HepG2 (cell line): ENCODE measurements around the gene SGCB. TPM values are rescaled to one million over a fixed set of nuclear protein-coding genes. Genes with fewer than 3 reads are reported as not detected.

Experiments
- ATAC-seq: fragments of 200-7000 bp; cut with Tn5 transposase; 3 replicates; pipeline ENCODE4 v1.9.1; 2020; ENCODE audit warnings: mild to moderate bottlenecking, moderate library complexity
- BruUV-seq: library from RNA; stranded (reverse); fragments of 400-500 nt; replicated peaks from 2 replicates; lab custom pipeline; 2021; lab: Mats Ljungman, UMichigan
- CTCF ChIA-PET: fragments of 300-600 bp; formaldehyde crosslinking; extraction: SDS; loops from one replicate; lab custom pipeline; 2021; ENCODE audit warnings: low total read pairs, inconsistent platforms, low intra/inter-chr PET ratio; lab: Yijun Ruan, JAX
- POLR2A ChIA-PET: fragments of 350-600 bp; sonication (Branson Sonifier 250); formaldehyde crosslinking; loops from one replicate; lab custom pipeline; 2020; ENCODE audit warnings: antibody characterized with exemption, inconsistent platforms; lab: Yijun Ruan, JAX
- DNase-seq: peaks from one replicate; pipeline ENCODE4 v3.0.0-alpha.2; 2015; ENCODE audit warnings: low spot score
- FAIRE-seq: peaks from 3 replicates; lab custom pipeline; 2011; peaks lifted over from hg19 to GRCh38; lab: Jason Lieb, UNC
- H2AFZ ChIP-seq: one replicate; pipeline ENCODE4 v1.6.1; 2011; ENCODE audit warnings: low read length, inconsistent platforms
- H3K27ac ChIP-seq: fragments of 300-600 bp; 3 replicates; pipeline ENCODE4 v1.8.0; 2011; ENCODE audit warnings: mixed run types, mild to moderate bottlenecking, mixed read lengths, low read length, inconsistent platforms; ENCODE audit not compliant: insufficient read depth; ENCODE audit errors: extremely low read length
- H3K27me3 ChIP-seq, 2 experiments: fragments of 200-600 bp in 1 of 2; 2 replicates in 1 of 2; 3 replicates in 1 of 2; pipeline versions ENCODE4 v1.6.0 to v1.8.0; 2011; ENCODE audit warnings: low read length in 2 of 2, mild to moderate bottlenecking in 2 of 2, moderate library complexity in 2 of 2, inconsistent platforms in 1 of 2; ENCODE audit not compliant: insufficient read depth in 2 of 2, control insufficient read depth in 1 of 2
- H3K36me3 ChIP-seq, 2 experiments: fragments of 200-600 bp in 1 of 2; replicated peaks in 1 of 2; 2 replicates in 1 of 2; 3 replicates in 1 of 2; pipeline versions ENCODE4 v1.5.1 to v1.8.0; 2011; ENCODE audit warnings: low read length in 2 of 2, inconsistent platforms in 1 of 2; ENCODE audit not compliant: insufficient read depth in 2 of 2, control insufficient read depth in 1 of 2
- H3K4me1 ChIP-seq: 2 replicates; pipeline ENCODE4 v1.5.1; 2012; ENCODE audit warnings: low read length, inconsistent platforms; ENCODE audit not compliant: insufficient read depth
- H3K4me2 ChIP-seq: 2 replicates; pipeline ENCODE4 v1.6.0; 2011; ENCODE audit warnings: low read depth, low read length, inconsistent platforms
- H3K4me3 ChIP-seq, 3 experiments: fragments of 200-600 bp in 1 of 3; sonication (generic), shearing (Covaris generic) in 1 of 3; replicated peaks in 1 of 3; 2 replicates each; pipeline ENCODE4 v1.5.1; 2011 to 2016; ENCODE audit warnings: low read length in 3 of 3, inconsistent platforms in 2 of 3, low read depth in 2 of 3, mild to moderate bottlenecking in 2 of 3, control low read depth in 1 of 3, mixed read lengths in 1 of 3; ENCODE audit not compliant: insufficient read depth in 1 of 3
- H3K79me2 ChIP-seq: one replicate; pipeline ENCODE4 v1.6.1; 2011; ENCODE audit warnings: low read length, inconsistent platforms; ENCODE audit not compliant: insufficient read depth
- H3K9ac ChIP-seq: 2 replicates; pipeline ENCODE4 v1.6.0; 2011; ENCODE audit warnings: mild to moderate bottlenecking, low read depth, low read length, inconsistent platforms; ENCODE audit not compliant: insufficient read depth
- H3K9me3 ChIP-seq: 2 replicates; pipeline ENCODE4 v1.5.1; 2012; ENCODE audit warnings: mild to moderate bottlenecking, low read length
- H4K20me1 ChIP-seq: 2 replicates; pipeline ENCODE4 v1.6.0; 2011; ENCODE audit warnings: inconsistent platforms, mild to moderate bottlenecking, low read length, moderate library complexity; ENCODE audit not compliant: insufficient read depth
- HDAC1 ChIP-seq: sonication (generic); formaldehyde crosslinking; IDR thresholded peaks from 2 replicates; pipeline ENCODE4 v1.5.1; 2020; ENCODE audit warnings: mild to moderate bottlenecking, missing genetic modification reagents
- HNF1B ChIP-seq: sonication (generic); formaldehyde crosslinking; IDR thresholded peaks from 2 replicates; pipeline ENCODE4 v1.5.1; 2020; ENCODE audit warnings: mild to moderate bottlenecking, moderate library complexity, missing genetic modification reagents
- SKI ChIP-seq: fragments of 450-650 bp; IDR thresholded peaks from one replicate; pipeline ENCODE4 v1.6.1; 2018; ENCODE audit warnings: mild to moderate bottlenecking; ENCODE audit not compliant: partially characterized antibody
- TBX3 ChIP-seq: fragments of 450-650 bp; IDR thresholded peaks from 2 replicates; pipeline ENCODE4 v1.6.1; 2017; ENCODE audit warnings: antibody characterized with exemption, mild to moderate bottlenecking, inconsistent platforms, borderline replicate concordance
- ZNF367 ChIP-seq: sonication (generic); formaldehyde crosslinking; IDR thresholded peaks from 2 replicates; pipeline ENCODE4 v1.4.0; 2020; ENCODE audit warnings: missing genetic modification reagents, borderline replicate concordance
- WGBS: methylation state at CpG from one replicate; pipeline ENCODE4 v1.1.6; 2017; ENCODE audit warnings: low lambda C conversion rate; 5-methylcytosine and 5-hydroxymethylcytosine counted together
- in situ Hi-C: cut with HindIII; loops from 2 replicates; pipeline ENCODE4 v1.10.0; 2017; ENCODE audit warnings: low pct_unique_long_range_greater_than_20kb; ENCODE audit not compliant: extremely low pct_ligation_motif_present
- intact Hi-C: fragments of 100-400 bp; cut with micrococcal nuclease; formaldehyde crosslinking; loops from one replicate; pipeline ENCODE4 v1.10.0; 2022; ENCODE audit not compliant: unreplicated experiment
- polyA plus RNA-seq, 8 experiments: library from polyadenylated mRNA; depleted of rRNA in 3 of 8; stranded (reverse) in 7 of 8; unstranded in 1 of 8; fragments of >200 nt; fragmentation: Illumina TruSeq in 4 of 8; extraction: Trizol in 4 of 8; gene quantifications; 2 replicates each; pipeline versions ENCODE4 v1.2.1 to v1.2.3, GENCODE V29; 2011 to 2016; ENCODE audit warnings: low read depth in 4 of 8, missing spikeins in 1 of 8, mixed read lengths in 1 of 8; ENCODE audit not compliant: insufficient read depth in 1 of 8
- total RNA-seq, 5 experiments: library from RNA; depleted of rRNA; stranded (reverse); fragments of >200 nt; fragmentation: Illumina TruSeq; extraction: Trizol; gene quantifications; 2 replicates each; pipeline ENCODE4 v1.2.3, GENCODE V29; 2016; ENCODE audit warnings: low read depth in 1 of 5
- TF ChIP-seq, protein P1 (sequence below): sonication (generic); formaldehyde crosslinking; IDR thresholded peaks from 2 replicates; pipeline ENCODE4 v1.9.0; 2021; ENCODE audit warnings: mild to moderate bottlenecking, missing genetic modification reagents
- TF ChIP-seq, protein P2 (sequence below): sonication (generic); formaldehyde crosslinking; IDR thresholded peaks from 2 replicates; pipeline ENCODE4 v1.8.0; 2022; ENCODE audit warnings: missing genetic modification reagents, mild to moderate bottlenecking, borderline replicate concordance
- TF ChIP-seq, protein P3 (sequence below), 2 experiments: IDR thresholded peaks; 2 replicates each; pipeline ENCODE4 v1.6.1; 2011 to 2012; ENCODE audit warnings: low read length in 2 of 2, borderline replicate concordance in 1 of 2, low read depth in 1 of 2, mild to moderate bottlenecking in 1 of 2, moderate library complexity in 1 of 2

The SGCB gene
- total and polyA plus RNA-seq, 2 of the 13 experiments (the other 11 are each of a cell fraction or from before 2014, with no cell fraction given): 2.2 to 4.8 TPM

- no peaks in the 10 kb centered on the region for H3K79me2 ChIP-seq
- WGBS: 87% methylated on average over 2 of the region's 2 CpGs
- no peak overlapping the region for H3K9ac ChIP-seq
- intact Hi-C loops (no loop called here), in situ Hi-C loops (loop anchor here (5.0 kb wide), 1 partner anchor 114 kb away; no protein-coding TSS in a partner anchor)
- TF ChIP-seq ZNF367 (CRISPR knock-in tag) (no peak), HNF1B (CRISPR knock-in tag) (no peak), SKI (no peak), TBX3 (no peak), HDAC1 (no peak)
- TF ChIP-seq, protein P1, sequence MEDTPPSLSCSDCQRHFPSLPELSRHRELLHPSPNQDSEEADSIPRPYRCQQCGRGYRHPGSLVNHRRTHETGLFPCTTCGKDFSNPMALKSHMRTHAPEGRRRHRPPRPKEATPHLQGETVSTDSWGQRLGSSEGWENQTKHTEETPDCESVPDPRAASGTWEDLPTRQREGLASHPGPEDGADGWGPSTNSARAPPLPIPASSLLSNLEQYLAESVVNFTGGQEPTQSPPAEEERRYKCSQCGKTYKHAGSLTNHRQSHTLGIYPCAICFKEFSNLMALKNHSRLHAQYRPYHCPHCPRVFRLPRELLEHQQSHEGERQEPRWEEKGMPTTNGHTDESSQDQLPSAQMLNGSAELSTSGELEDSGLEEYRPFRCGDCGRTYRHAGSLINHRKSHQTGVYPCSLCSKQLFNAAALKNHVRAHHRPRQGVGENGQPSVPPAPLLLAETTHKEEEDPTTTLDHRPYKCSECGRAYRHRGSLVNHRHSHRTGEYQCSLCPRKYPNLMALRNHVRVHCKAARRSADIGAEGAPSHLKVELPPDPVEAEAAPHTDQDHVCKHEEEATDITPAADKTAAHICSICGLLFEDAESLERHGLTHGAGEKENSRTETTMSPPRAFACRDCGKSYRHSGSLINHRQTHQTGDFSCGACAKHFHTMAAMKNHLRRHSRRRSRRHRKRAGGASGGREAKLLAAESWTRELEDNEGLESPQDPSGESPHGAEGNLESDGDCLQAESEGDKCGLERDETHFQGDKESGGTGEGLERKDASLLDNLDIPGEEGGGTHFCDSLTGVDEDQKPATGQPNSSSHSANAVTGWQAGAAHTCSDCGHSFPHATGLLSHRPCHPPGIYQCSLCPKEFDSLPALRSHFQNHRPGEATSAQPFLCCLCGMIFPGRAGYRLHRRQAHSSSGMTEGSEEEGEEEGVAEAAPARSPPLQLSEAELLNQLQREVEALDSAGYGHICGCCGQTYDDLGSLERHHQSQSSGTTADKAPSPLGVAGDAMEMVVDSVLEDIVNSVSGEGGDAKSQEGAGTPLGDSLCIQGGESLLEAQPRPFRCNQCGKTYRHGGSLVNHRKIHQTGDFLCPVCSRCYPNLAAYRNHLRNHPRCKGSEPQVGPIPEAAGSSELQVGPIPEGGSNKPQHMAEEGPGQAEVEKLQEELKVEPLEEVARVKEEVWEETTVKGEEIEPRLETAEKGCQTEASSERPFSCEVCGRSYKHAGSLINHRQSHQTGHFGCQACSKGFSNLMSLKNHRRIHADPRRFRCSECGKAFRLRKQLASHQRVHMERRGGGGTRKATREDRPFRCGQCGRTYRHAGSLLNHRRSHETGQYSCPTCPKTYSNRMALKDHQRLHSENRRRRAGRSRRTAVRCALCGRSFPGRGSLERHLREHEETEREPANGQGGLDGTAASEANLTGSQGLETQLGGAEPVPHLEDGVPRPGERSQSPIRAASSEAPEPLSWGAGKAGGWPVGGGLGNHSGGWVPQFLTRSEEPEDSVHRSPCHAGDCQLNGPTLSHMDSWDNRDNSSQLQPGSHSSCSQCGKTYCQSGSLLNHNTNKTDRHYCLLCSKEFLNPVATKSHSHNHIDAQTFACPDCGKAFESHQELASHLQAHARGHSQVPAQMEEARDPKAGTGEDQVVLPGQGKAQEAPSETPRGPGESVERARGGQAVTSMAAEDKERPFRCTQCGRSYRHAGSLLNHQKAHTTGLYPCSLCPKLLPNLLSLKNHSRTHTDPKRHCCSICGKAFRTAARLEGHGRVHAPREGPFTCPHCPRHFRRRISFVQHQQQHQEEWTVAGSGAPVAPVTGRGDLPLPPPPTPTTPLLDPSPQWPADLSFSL (CRISPR knock-in tag): no peak
- TF ChIP-seq, protein P2, sequence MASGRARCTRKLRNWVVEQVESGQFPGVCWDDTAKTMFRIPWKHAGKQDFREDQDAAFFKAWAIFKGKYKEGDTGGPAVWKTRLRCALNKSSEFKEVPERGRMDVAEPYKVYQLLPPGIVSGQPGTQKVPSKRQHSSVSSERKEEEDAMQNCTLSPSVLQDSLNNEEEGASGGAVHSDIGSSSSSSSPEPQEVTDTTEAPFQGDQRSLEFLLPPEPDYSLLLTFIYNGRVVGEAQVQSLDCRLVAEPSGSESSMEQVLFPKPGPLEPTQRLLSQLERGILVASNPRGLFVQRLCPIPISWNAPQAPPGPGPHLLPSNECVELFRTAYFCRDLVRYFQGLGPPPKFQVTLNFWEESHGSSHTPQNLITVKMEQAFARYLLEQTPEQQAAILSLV (CRISPR knock-in tag): no peak
- TF ChIP-seq, protein P3, sequence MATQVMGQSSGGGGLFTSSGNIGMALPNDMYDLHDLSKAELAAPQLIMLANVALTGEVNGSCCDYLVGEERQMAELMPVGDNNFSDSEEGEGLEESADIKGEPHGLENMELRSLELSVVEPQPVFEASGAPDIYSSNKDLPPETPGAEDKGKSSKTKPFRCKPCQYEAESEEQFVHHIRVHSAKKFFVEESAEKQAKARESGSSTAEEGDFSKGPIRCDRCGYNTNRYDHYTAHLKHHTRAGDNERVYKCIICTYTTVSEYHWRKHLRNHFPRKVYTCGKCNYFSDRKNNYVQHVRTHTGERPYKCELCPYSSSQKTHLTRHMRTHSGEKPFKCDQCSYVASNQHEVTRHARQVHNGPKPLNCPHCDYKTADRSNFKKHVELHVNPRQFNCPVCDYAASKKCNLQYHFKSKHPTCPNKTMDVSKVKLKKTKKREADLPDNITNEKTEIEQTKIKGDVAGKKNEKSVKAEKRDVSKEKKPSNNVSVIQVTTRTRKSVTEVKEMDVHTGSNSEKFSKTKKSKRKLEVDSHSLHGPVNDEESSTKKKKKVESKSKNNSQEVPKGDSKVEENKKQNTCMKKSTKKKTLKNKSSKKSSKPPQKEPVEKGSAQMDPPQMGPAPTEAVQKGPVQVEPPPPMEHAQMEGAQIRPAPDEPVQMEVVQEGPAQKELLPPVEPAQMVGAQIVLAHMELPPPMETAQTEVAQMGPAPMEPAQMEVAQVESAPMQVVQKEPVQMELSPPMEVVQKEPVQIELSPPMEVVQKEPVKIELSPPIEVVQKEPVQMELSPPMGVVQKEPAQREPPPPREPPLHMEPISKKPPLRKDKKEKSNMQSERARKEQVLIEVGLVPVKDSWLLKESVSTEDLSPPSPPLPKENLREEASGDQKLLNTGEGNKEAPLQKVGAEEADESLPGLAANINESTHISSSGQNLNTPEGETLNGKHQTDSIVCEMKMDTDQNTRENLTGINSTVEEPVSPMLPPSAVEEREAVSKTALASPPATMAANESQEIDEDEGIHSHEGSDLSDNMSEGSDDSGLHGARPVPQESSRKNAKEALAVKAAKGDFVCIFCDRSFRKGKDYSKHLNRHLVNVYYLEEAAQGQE (IDR thresholded peaks at IDR 0.05; ENCODE audit: borderline replicate concordance in 1 of 2, low read depth in 1 of 2, low read length in 2 of 2): no peak
- H3K9me3 ChIP-seq: no peaks in the 10 kb centered on the region
- H4K20me1 ChIP-seq: no peaks in the 10 kb centered on the region
- ChIA-PET CTCF (no interaction called here), POLR2A (no interaction called here)
- FAIRE-seq (no peak), ATAC-seq (no peak), DNase-seq (no peak)
- H3K4me3 ChIP-seq: no peak overlapping the region
- no peaks in the 10 kb centered on the region for H3K27me3 ChIP-seq
- no peak overlapping the region for H3K4me2 ChIP-seq
- H3K36me3 ChIP-seq: no peaks in the 10 kb centered on the region
- no peak overlapping the region for H2AFZ ChIP-seq
- no peak overlapping the region for H3K27ac ChIP-seq
- BruUV-seq: no TSS peak
- peaks cover 5% of the 10 kb centered on the region; the same call in 1 of the 2 replicates for H3K4me1 ChIP-seq
Measured at GRCh38 chr4:52010986-52011385, 27.1 kb downstream of the SGCB start.
